ENCODE data around the gene SORCS2.

DNA sequence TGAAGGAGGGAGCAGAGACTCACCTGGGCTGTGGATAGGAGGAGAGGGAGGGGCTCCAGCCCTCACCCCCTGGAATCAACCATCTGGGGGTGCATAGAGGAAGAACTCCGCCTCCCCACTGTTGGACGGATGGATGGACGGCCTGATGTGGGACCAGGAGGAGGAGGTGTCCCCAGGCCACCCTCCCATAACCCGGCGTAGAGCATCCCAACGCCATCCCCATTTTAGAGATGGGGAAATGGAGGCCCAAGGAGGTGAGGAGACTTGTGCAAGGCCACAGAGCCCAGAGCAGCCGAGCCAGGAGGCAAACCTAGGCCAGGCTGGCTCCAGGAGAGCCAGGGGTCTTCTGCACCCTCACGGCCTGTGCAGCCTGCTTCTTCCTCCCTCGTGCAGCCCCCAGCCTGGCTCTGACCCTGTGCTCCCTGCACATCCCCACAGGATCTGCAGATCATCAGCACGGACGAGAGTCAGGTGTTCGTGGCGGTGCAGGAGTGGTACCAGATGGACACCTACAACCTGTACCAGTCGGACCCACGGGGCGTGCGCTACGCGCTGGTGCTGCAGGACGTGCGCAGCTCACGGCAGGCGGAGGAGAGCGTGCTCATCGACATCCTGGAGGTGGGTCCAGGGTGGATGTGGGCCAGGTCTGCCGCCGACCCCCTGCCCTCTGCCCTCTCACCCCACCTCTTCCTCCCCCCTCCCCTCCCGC is 483.4 kb downstream of the SORCS2 start:
- TF ChIP-seq, protein P1, sequence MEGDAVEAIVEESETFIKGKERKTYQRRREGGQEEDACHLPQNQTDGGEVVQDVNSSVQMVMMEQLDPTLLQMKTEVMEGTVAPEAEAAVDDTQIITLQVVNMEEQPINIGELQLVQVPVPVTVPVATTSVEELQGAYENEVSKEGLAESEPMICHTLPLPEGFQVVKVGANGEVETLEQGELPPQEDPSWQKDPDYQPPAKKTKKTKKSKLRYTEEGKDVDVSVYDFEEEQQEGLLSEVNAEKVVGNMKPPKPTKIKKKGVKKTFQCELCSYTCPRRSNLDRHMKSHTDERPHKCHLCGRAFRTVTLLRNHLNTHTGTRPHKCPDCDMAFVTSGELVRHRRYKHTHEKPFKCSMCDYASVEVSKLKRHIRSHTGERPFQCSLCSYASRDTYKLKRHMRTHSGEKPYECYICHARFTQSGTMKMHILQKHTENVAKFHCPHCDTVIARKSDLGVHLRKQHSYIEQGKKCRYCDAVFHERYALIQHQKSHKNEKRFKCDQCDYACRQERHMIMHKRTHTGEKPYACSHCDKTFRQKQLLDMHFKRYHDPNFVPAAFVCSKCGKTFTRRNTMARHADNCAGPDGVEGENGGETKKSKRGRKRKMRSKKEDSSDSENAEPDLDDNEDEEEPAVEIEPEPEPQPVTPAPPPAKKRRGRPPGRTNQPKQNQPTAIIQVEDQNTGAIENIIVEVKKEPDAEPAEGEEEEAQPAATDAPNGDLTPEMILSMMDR (IDR thresholded peaks at IDR 0.05; ENCODE audit: low read depth, low read length, poor library complexity, severe bottlenecking), result no peak
- TF ChIP-seq EZH2phosphoT487 (IDR thresholded peaks at IDR 0.05; ENCODE audit: borderline replicate concordance, low read length), result no peak

Measured in DOHH2 (cell line).